H9 (cell line): Measurements from ENCODE around the gene HMGB4. TPM values are rescaled to one million over a fixed set of nuclear protein-coding genes. Genes with fewer than 3 reads are reported as not detected.
A peak's percentile ranks its signal among the peaks of the same experiment; 100 is the strongest.

Experiments used
- DNase-seq: peaks from one replicate; pipeline ENCODE4 v3.0.0-alpha.2; 2017
- H2AFZ ChIP-seq: one replicate; pipeline ENCODE4 v1.6.1; 2013; ENCODE audit warnings: mild to moderate bottlenecking, low read length, control low read depth, moderate library complexity
- H2AK5ac ChIP-seq: 2 replicates; pipeline ENCODE4 v1.6.1; 2013; ENCODE audit warnings: low read length, control low read depth, mixed read lengths; ENCODE audit not compliant: insufficient read length
- H2BK120ac ChIP-seq: one replicate; pipeline ENCODE4 v1.6.1; 2013; ENCODE audit warnings: low read depth, mild to moderate bottlenecking, low read length, control low read depth, inconsistent platforms; ENCODE audit not compliant: poor library complexity, severe bottlenecking
- H2BK12ac ChIP-seq: 2 replicates; pipeline ENCODE4 v1.6.1; 2013; ENCODE audit warnings: low read length, control low read depth, mixed read lengths, low read depth; ENCODE audit not compliant: insufficient read length
- H2BK15ac ChIP-seq: 2 replicates; pipeline ENCODE4 v1.6.1; 2013; ENCODE audit warnings: low read depth, low read length, control low read depth
- H2BK20ac ChIP-seq: one replicate; pipeline ENCODE4 v1.6.1; 2013; ENCODE audit warnings: low read depth, mild to moderate bottlenecking, low read length, control low read depth, inconsistent platforms; ENCODE audit not compliant: poor library complexity, severe bottlenecking
- H2BK5ac ChIP-seq: 2 replicates; pipeline ENCODE4 v1.6.1; 2013; ENCODE audit warnings: low read length, control low read depth, mixed read lengths; ENCODE audit not compliant: insufficient read length
- H3K14ac ChIP-seq: 2 replicates; pipeline ENCODE4 v1.6.1; 2013; ENCODE audit warnings: low read length, control low read depth; ENCODE audit not compliant: insufficient read depth
- H3K18ac ChIP-seq: 2 replicates; pipeline ENCODE4 v1.6.1; 2013; ENCODE audit warnings: low read depth, mild to moderate bottlenecking, mixed read lengths, low read length, control low read depth; ENCODE audit not compliant: insufficient read length
- H3K23ac ChIP-seq: 2 replicates; pipeline ENCODE4 v1.6.1; 2013; ENCODE audit warnings: low read length, control low read depth, mixed read lengths, low read depth; ENCODE audit not compliant: insufficient read length
- H3K23me2 ChIP-seq: 2 replicates; pipeline ENCODE4 v1.6.1; 2013; ENCODE audit warnings: low read depth, mild to moderate bottlenecking, mixed read lengths, low read length, control low read depth; ENCODE audit not compliant: insufficient read length, poor library complexity, severe bottlenecking
- H3K27ac ChIP-seq: 2 replicates; pipeline ENCODE4 v1.5.1; 2013; ENCODE audit warnings: low read length, control low read depth, mixed read lengths, low read depth; ENCODE audit not compliant: insufficient read length
- H3K27me3 ChIP-seq: 2 replicates; pipeline ENCODE4 v1.6.1; 2013; ENCODE audit warnings: low read length, control low read depth, inconsistent platforms; ENCODE audit not compliant: insufficient read depth
- H3K4ac ChIP-seq: 2 replicates; pipeline ENCODE4 v1.6.1; 2013; ENCODE audit warnings: low read depth, mild to moderate bottlenecking, control low read depth, inconsistent platforms, low read length, moderate library complexity
- H3K4me1 ChIP-seq: 2 replicates; pipeline ENCODE4 v1.6.1; 2013; ENCODE audit warnings: low read length, control low read depth, inconsistent platforms; ENCODE audit not compliant: insufficient read depth
- H3K4me2 ChIP-seq: 2 replicates; pipeline ENCODE4 v1.6.1; 2013; ENCODE audit warnings: low read length, control low read depth, mixed read lengths; ENCODE audit not compliant: insufficient read length, insufficient read depth
- H3K56ac ChIP-seq: 2 replicates; pipeline ENCODE4 v1.6.1; 2013; ENCODE audit warnings: low read depth, mild to moderate bottlenecking, mixed read lengths, low read length, control low read depth; ENCODE audit not compliant: insufficient read length
- H3K79me1 ChIP-seq: 2 replicates; pipeline ENCODE4 v1.6.1; 2013; ENCODE audit warnings: low read depth, mild to moderate bottlenecking, moderate library complexity, low read length, control low read depth, inconsistent platforms; ENCODE audit not compliant: insufficient read depth, poor library complexity, severe bottlenecking
- H3K79me2 ChIP-seq: 2 replicates; pipeline ENCODE4 v1.6.1; 2013; ENCODE audit warnings: low read length, control low read depth, inconsistent platforms; ENCODE audit not compliant: insufficient read depth
- H3K9ac ChIP-seq: 2 replicates; pipeline ENCODE4 v1.6.1; 2013; ENCODE audit warnings: low read length, control low read depth, mixed read lengths; ENCODE audit not compliant: insufficient read length; ENCODE audit errors: extremely low read depth
- H3K9me3 ChIP-seq: one replicate; pipeline ENCODE4 v1.6.1; 2013; ENCODE audit warnings: low read depth, low read length, inconsistent platforms; ENCODE audit not compliant: control insufficient read depth
- H3T11ph ChIP-seq: one replicate; pipeline ENCODE4 v1.6.1; 2013; ENCODE audit warnings: mild to moderate bottlenecking, low read length, control low read depth, inconsistent platforms
- H4K20me1 ChIP-seq: one replicate; pipeline ENCODE4 v1.6.1; 2013; ENCODE audit not compliant: control insufficient read depth, insufficient read length, insufficient read depth
- H4K5ac ChIP-seq: 2 replicates; pipeline ENCODE4 v1.6.1; 2013; ENCODE audit warnings: low read depth, mild to moderate bottlenecking, mixed read lengths, low read length, control low read depth; ENCODE audit not compliant: insufficient read length
- H4K8ac ChIP-seq: replicated peaks from 2 replicates; pipeline ENCODE4 v1.6.1; 2013; ENCODE audit warnings: low read length, control low read depth, mixed read lengths, low read depth; ENCODE audit not compliant: insufficient read length
- H4K91ac ChIP-seq: 2 replicates; pipeline ENCODE4 v1.6.1; 2013; ENCODE audit warnings: low read depth, mild to moderate bottlenecking, moderate library complexity, mixed read lengths, low read length, control low read depth; ENCODE audit not compliant: insufficient read length
- H3K27ac Mint-ChIP-seq, 3 experiments: 2 replicates in 2 of 3; 3 replicates in 1 of 3; pipeline ENCODE4 v1.8.0; 2020 to 2021; ENCODE audit warnings: mixed read lengths in 3 of 3, mild to moderate bottlenecking in 1 of 3, moderate library complexity in 1 of 3
- H3K27me3 Mint-ChIP-seq: 2 replicates; pipeline ENCODE4 v1.8.0; 2021; ENCODE audit warnings: low read depth, mild to moderate bottlenecking, moderate library complexity, mixed read lengths
- H3K36me3 Mint-ChIP-seq, 3 experiments: 2 replicates in 2 of 3; 3 replicates in 1 of 3; pipeline ENCODE4 v1.8.0; 2020 to 2021; ENCODE audit warnings: low read depth in 3 of 3, mixed read lengths in 3 of 3; ENCODE audit not compliant: insufficient read depth in 1 of 3
- H3K4me1 Mint-ChIP-seq, 2 experiments: 2 replicates each; pipeline ENCODE4 v1.8.0; 2020; ENCODE audit warnings: mixed read lengths in 2 of 2
- H3K4me3 Mint-ChIP-seq, 2 experiments: 2 replicates in 1 of 2; 3 replicates in 1 of 2; pipeline ENCODE4 v1.8.0; 2020 to 2021; ENCODE audit warnings: mild to moderate bottlenecking in 2 of 2, mixed read lengths in 2 of 2, moderate library complexity in 1 of 2
- H3K9me3 Mint-ChIP-seq, 2 experiments: 2 replicates in 1 of 2; 3 replicates in 1 of 2; pipeline ENCODE4 v1.8.0; 2020; ENCODE audit warnings: mild to moderate bottlenecking in 2 of 2, mixed read lengths in 2 of 2, moderate library complexity in 1 of 2
- WGBS: extraction: QIAGEN DNeasy Blood & Tissue Kit; methylation state at CpG from one replicate; pipeline ENCODE4 v1.1.7; 2013; ENCODE audit warnings: missing lambda C conversion rate, low lambda C conversion rate, mixed read lengths; ENCODE audit not compliant: insufficient read length; ENCODE audit errors: extremely low coverage; 5-methylcytosine and 5-hydroxymethylcytosine counted together
- total RNA-seq: library from RNA; stranded (reverse); gene quantifications from 2 replicates; pipeline ENCODE4 v1.2.1, GENCODE V29; 2021
- TF ChIP-seq, protein P1 (sequence below): fragments of 200-600 bp; sonication (generic); conservative IDR thresholded peaks from 3 replicates; pipeline ENCODE4 v1.8.0; 2021; ENCODE audit warnings: antibody characterized with exemption, mild to moderate bottlenecking

HMGB4 gene
- total RNA-seq, 1 experiment from 2014 or later: not detected

GRCh38 chr1:33848205-33848937 lies 15.5 kb upstream of the HMGB4 start:
- H2BK15ac ChIP-seq: no peak overlapping the region
- no peaks in the 10 kb centered on the region for H3K9me3 ChIP-seq
- H3K9me3 Mint-ChIP-seq: no peaks in the 10 kb centered on the region
- no peak overlapping the region for H3K18ac ChIP-seq
- H3K27me3 ChIP-seq: no peaks in the 10 kb centered on the region
- no peaks in the 10 kb centered on the region for H3K23me2 ChIP-seq
- no peak overlapping the region for H4K91ac ChIP-seq
- no peak overlapping the region for H2BK20ac ChIP-seq
- H3T11ph ChIP-seq: no peak overlapping the region
- H3K79me2 ChIP-seq: no peaks in the 10 kb centered on the region
- no peak overlapping the region for H3K56ac ChIP-seq
- no peaks in the 10 kb centered on the region for H3K79me1 ChIP-seq
- no peaks in the 10 kb centered on the region for H4K20me1 ChIP-seq
- H4K8ac ChIP-seq: no peak overlapping the region
- no peaks in the 10 kb centered on the region; the same call in 1 of the 2 replicates for H3K27me3 Mint-ChIP-seq
- H3K4me3 Mint-ChIP-seq: no peak overlapping the region
- no peak overlapping the region for H2BK12ac ChIP-seq
- no peak overlapping the region for H4K5ac ChIP-seq
- H3K23ac ChIP-seq: no peak overlapping the region
- H3K14ac ChIP-seq: no peak overlapping the region
- no peak for DNase-seq
- TF ChIP-seq, protein P1, sequence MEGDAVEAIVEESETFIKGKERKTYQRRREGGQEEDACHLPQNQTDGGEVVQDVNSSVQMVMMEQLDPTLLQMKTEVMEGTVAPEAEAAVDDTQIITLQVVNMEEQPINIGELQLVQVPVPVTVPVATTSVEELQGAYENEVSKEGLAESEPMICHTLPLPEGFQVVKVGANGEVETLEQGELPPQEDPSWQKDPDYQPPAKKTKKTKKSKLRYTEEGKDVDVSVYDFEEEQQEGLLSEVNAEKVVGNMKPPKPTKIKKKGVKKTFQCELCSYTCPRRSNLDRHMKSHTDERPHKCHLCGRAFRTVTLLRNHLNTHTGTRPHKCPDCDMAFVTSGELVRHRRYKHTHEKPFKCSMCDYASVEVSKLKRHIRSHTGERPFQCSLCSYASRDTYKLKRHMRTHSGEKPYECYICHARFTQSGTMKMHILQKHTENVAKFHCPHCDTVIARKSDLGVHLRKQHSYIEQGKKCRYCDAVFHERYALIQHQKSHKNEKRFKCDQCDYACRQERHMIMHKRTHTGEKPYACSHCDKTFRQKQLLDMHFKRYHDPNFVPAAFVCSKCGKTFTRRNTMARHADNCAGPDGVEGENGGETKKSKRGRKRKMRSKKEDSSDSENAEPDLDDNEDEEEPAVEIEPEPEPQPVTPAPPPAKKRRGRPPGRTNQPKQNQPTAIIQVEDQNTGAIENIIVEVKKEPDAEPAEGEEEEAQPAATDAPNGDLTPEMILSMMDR: no peak
- H3K27ac ChIP-seq: no peak overlapping the region
- H2AK5ac ChIP-seq: no peak overlapping the region
- no peak overlapping the region for H2AFZ ChIP-seq
- no peak overlapping the region for H3K4me2 ChIP-seq
- H3K4me1 ChIP-seq: peaks cover 6% of the 10 kb centered on the region; the same call in 1 of the 2 replicates
- H3K27ac Mint-ChIP-seq: no peak overlapping the region; a peak in 1 of 7 replicates
- H2BK120ac ChIP-seq: no peak overlapping the region
- peak overlapping the region; percentile 3 for H3K9ac ChIP-seq
- no CpG with 5 or more reads among the region's 4 CpGs for WGBS
- H3K4me1 Mint-ChIP-seq: peaks cover 23 to 26% of the 10 kb centered on the region in 2 experiments
- no peak overlapping the region for H3K4ac ChIP-seq
- peaks cover 0 to 2% (median 0%) of the 10 kb centered on the region in 3 experiments; a peak in 2 of 7 replicates for H3K36me3 Mint-ChIP-seq
- no peak overlapping the region for H2BK5ac ChIP-seq
